Ovary (tissue), 9 donors: ENCODE measurements around the gene MAPK1. TPM values are rescaled to one million over a fixed set of nuclear protein-coding genes. Genes with fewer than 3 reads are reported as not detected.
"Not testable (repeated sequence)": the region's sequence is repeated elsewhere in the genome, so short reads cannot be mapped to it uniquely, and the experiment has no call there.

Source experiments
- DNase-seq, 5 donors: peaks; one replicate each; pipeline ENCODE4 v3.0.0-alpha.2; 2019 to 2020
- H3K27ac ChIP-seq, 2 donors: fragments of 200-600 bp; one replicate each; pipeline versions ENCODE4 v1.5.1 to v1.8.0; 2019 to 2022
- H3K27me3 ChIP-seq: fragments of 200-600 bp; one replicate; pipeline ENCODE4 v1.8.0; 2022
- H3K36me3 ChIP-seq: fragments of 200-600 bp; sonication (generic); one replicate; pipeline ENCODE4 v1.5.1; 2019
- H3K4me1 ChIP-seq: one replicate; pipeline ENCODE4 v1.8.1; 2013; ENCODE audit warnings: mild to moderate bottlenecking, moderate library complexity; ENCODE audit not compliant: insufficient read depth
- H3K4me3 ChIP-seq: fragments of 200-600 bp; sonication (generic); one replicate; pipeline ENCODE4 v1.5.1; 2017
- H3K9me3 ChIP-seq, 2 donors: fragments of 200-600 bp in 1 of 2; sonication (generic) in 1 of 2; one replicate each; pipeline versions ENCODE4 v1.5.1 to v1.8.1; 2013 to 2019; ENCODE audit warnings: mild to moderate bottlenecking in 1 of 2, moderate library complexity in 1 of 2
- CTCF ChIP-seq, 3 donors: fragments of 450-650 bp in 2 of 3; fragments of 200-600 bp in 1 of 3; IDR thresholded peaks; one replicate each; pipeline versions ENCODE4 v1.5.1 to v1.8.0; 2016 to 2022; ENCODE audit warnings: antibody characterized with exemption in 3 of 3, mild to moderate bottlenecking in 1 of 3
- EP300 ChIP-seq: sonication (generic); formaldehyde crosslinking; IDR thresholded peaks from one replicate; pipeline ENCODE4 v1.6.1; 2017; ENCODE audit warnings: antibody characterized with exemption
- POLR2A ChIP-seq: fragments of 450-650 bp; IDR thresholded peaks from one replicate; pipeline ENCODE4 v1.6.1; 2017; ENCODE audit warnings: antibody characterized with exemption, mild to moderate bottlenecking, moderate library complexity
- WGBS, 3 donors: extraction: QIAGEN DNeasy Blood & Tissue Kit in 1 of 3; methylation state at CpG; one replicate each; pipeline versions ENCODE4 v1.1.5 to v1.1.7; 2013 to 2017; 5-methylcytosine and 5-hydroxymethylcytosine counted together
- intact Hi-C, 4 donors: fragments of 100-400 bp; cut with DNase I; formaldehyde crosslinking; loops; one replicate each; pipeline versions ENCODE4 v1.11.0 to v1.15.1; 2022 to 2023
- polyA plus RNA-seq, 2 donors: library from polyadenylated mRNA; stranded (reverse); fragments of 200-250 nt in 1 of 2; fragments of 350-450 nt in 1 of 2; fragmentation: Illumina TruSeq in 1 of 2; extraction: RNeasy Lipid Tissue Mini Kit (QIAGEN cat#74804) in 1 of 2; gene quantifications; one replicate each; pipeline ENCODE4 v1.2.3, GENCODE V29; 2013 to 2014
- total RNA-seq, 7 donors: library from RNA; depleted of rRNA in 2 of 7; stranded (reverse); fragments of >200 nt in 2 of 7; fragmentation: NEBNext Ultra II Directional in 3 of 7; extraction: Animal tissue kit (Norgen Biotek cat#: 25700) in 3 of 7; gene quantifications; one replicate each; pipeline versions ENCODE4 v1.1.0 to v1.2.4, GENCODE V29; 2016 to 2023
- donor health status: DM: no; HTN: no; CAD: no; lungs with moderate emphysema.
- donor health status: DM: no; HTN: no; CAD: no.
- donor health status: Bipolar disorder and iron deficiency.
- donor health status: DM: yes; HTN: yes; CAD: no.
- donor health status: DM: no; HTN: no; CAD: no.
- donor health status: DM: yes; HTN: yes; CAD: no.

MAPK1 gene
- total and polyA plus RNA-seq, 9 donors: 12.3 to 125 (median 98.1) TPM

GRCh38 chr22:21827628-21828267, 39.7 kb downstream of the MAPK1 start:
- no peaks in the 10 kb centered on the region for H3K27me3 ChIP-seq
- WGBS, 3 donors: 92 to 93% (median 93%) methylated on average over 3 of the region's 3 CpGs
- no peak overlapping the region for H3K27ac ChIP-seq
- TF ChIP-seq POLR2A (no peak), CTCF (IDR thresholded peaks at IDR 0.05) (no peak), EP300 (no peak)
- H3K4me1 ChIP-seq: peaks cover 5% of the 10 kb centered on the region
- H3K4me3 ChIP-seq: no peak overlapping the region
- intact Hi-C loops: no loop called here
- no peaks in the 10 kb centered on the region for H3K9me3 ChIP-seq
- no peak for DNase-seq
- H3K36me3 ChIP-seq: no peaks in the 10 kb centered on the region

- H3K4me3 ChIP-seq: no peak overlapping the region
- no peaks in the 10 kb centered on the region for H3K27me3 ChIP-seq
- no peaks in the 10 kb centered on the region for H3K9me3 ChIP-seq
- TF ChIP-seq EP300: no peak
- TF ChIP-seq CTCF (IDR thresholded peaks at IDR 0.05): no peak
- peaks cover 7% of the 10 kb centered on the region for H3K4me1 ChIP-seq
- intact Hi-C loops: no loop called here
- H3K27ac ChIP-seq: no peak overlapping the region
- DNase-seq: no peak
- H3K36me3 ChIP-seq: no peaks in the 10 kb centered on the region
- 93 to 97% (median 95%) methylated on average over 7 of the region's 7 CpGs for WGBS, 3 donors
Measured at GRCh38 chr22:21826204-21826603, 41.2 kb downstream of the MAPK1 start.

- H3K27ac ChIP-seq, H3K36me3 ChIP-seq, H3K4me3 ChIP-seq, intact Hi-C loops, DNase-seq, H3K9me3 ChIP-seq, H3K4me1 ChIP-seq, H3K27me3 ChIP-seq: not testable (repeated sequence)
- WGBS, 3 donors: 95 to 97% (median 96%) methylated on average over 7 of the region's 7 CpGs
Measured at GRCh38 chr22:21824962-21825361, 42.5 kb downstream of the MAPK1 start.

GRCh38 chr22:21824445-21824912, 43.0 kb downstream of the MAPK1 start:
- WGBS, 3 donors: 76 to 85% (median 83%) methylated on average over 1 of the region's 1 CpG
- H3K27me3 ChIP-seq: no peaks in the 10 kb centered on the region
- H3K36me3 ChIP-seq: no peaks in the 10 kb centered on the region
- no peak overlapping the region for H3K27ac ChIP-seq
- DNase-seq: no peak
- no peak for TF ChIP-seq POLR2A
- TF ChIP-seq EP300: no peak
- TF ChIP-seq CTCF (IDR thresholded peaks at IDR 0.05): no peak
- intact Hi-C loops: no loop called here
- H3K4me1 ChIP-seq: peaks cover 7% of the 10 kb centered on the region
- H3K4me3 ChIP-seq: no peak overlapping the region
- H3K9me3 ChIP-seq: no peaks in the 10 kb centered on the region

GRCh38 chr22:21823740-21824444, 43.6 kb downstream of the MAPK1 start:
- Histone ChIP-seq H3K4me3 (no peak overlapping the region), H3K27me3 (no peaks in the 10 kb centered on the region), H3K4me1 (peaks cover 9% of the 10 kb centered on the region), H3K9me3 (no peaks in the 10 kb centered on the region), H3K36me3 (no peaks in the 10 kb centered on the region), H3K27ac (no peak overlapping the region)
- TF ChIP-seq CTCF (IDR thresholded peaks at IDR 0.05) (no peak), POLR2A (no peak), EP300 (no peak)
- intact Hi-C loops: no loop called here
- no peak for DNase-seq
- 40 to 48% (median 46%) methylated on average over 5 of the region's 5 CpGs for WGBS, 3 donors
